ENCODE data around the gene METTL22. TPM values are rescaled to one million over a fixed set of nuclear protein-coding genes. Genes with fewer than 3 reads are reported as not detected.

METTL22 gene
- total and polyA plus RNA-seq, 7 experiments from 2014 or later: 16.6 to 59.4 (median 37.6) TPM

DNA sequence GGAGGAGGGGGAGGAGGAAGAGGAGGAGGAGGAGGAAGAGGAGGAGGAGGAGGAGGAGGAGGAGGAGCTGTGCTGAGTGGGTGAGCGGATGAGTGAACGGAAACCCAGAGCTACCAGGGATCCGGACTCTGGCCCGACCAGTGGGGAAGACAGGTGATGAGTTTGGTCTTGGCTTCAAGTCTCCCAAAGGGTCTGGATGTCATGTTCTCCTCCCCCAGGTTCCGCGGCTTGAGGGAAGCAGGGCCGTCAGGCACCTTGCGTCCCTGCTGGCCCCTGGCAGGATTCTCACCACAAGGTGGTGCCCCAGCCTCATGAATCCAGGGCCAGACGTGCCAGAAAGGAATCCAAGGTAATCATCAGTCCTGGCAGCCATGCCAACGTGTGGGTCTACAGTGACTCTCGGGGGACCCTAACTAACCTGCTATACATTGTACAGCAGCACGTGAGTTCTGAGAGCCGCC, 39.4 kb downstream of the METTL22 start:
- H3K27ac ChIP-seq (ENCODE audit: low read depth, low read length): no peak overlapping the region
- CTCF ChIA-PET: interaction anchor here (0.8 to 2.8 kb wide), 2 partner anchors 219 to 222 kb away, joined by 3 to 16 read pairs; no protein-coding TSS in a partner anchor
- H3K4me1 ChIP-seq (ENCODE audit: control insufficient read depth in 2 of 2, insufficient read depth in 2 of 2, low read length in 2 of 2): no peaks in the 10 kb centered on the region
- Mint-ChIP-seq H3K27ac (no peak overlapping the region), H3K27me3 (no peaks in the 10 kb centered on the region), H3K4me3 (no peak overlapping the region), H3K9me3 (no peaks in the 10 kb centered on the region), H3K4me1 (peaks cover 0 to 3% (median 0%) of the 10 kb centered on the region in 7 donors), H3K36me3 (peaks cover 0 to 23% (median 0%) of the 10 kb centered on the region in 5 donors)
- H3K27me3 ChIP-seq (ENCODE audit: control insufficient read depth in 2 of 2, insufficient read depth in 2 of 2, low read length in 2 of 2): no peaks in the 10 kb centered on the region
- POLR2A ChIA-PET: no interaction called here
- intact Hi-C loops (cut with micrococcal nuclease): loop anchor here (1.0 kb wide), 3 partner anchors 131 to 473 kb away; no protein-coding TSS in a partner anchor
- H3K9me3 ChIP-seq (ENCODE audit: control insufficient read depth in 2 of 3, low read length in 3 of 3): no peaks in the 10 kb centered on the region
- no peak overlapping the region for H3K4me3 ChIP-seq (ENCODE audit: low read length)
- H3K36me3 ChIP-seq (ENCODE audit: control insufficient read depth in 2 of 3, insufficient read depth in 3 of 3, low read length in 3 of 3): peaks cover 0 to 18% (median 0%) of the 10 kb centered on the region in 3 experiments
- ATAC-seq: peak; percentile 81
- DNase-seq: peak in 8 of 9 donors; percentile 11 to 71 (median 28)

DNA sequence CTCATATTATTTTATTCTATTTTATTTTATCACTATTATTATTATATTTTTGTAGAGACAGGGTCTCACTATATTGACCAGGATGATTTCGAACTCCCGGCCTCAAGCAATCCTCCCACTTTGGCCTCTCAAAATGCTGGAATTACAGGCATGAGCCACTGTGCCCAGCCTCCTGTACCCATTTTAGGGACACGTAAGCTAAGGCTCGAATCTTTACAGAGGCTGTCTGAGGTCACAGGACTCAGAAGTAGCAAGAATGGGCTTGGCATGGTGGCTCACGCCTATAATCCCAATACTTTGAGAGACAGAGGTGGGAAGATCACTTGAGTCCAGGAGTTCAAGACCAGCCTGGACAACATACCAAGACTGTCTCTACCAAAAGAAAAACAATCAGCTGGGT, 40.2 kb downstream of the METTL22 start:
- H3K4me1 ChIP-seq (ENCODE audit: control insufficient read depth in 2 of 2, insufficient read depth in 2 of 2, low read length in 2 of 2): no peaks in the 10 kb centered on the region
- H3K27ac Mint-ChIP-seq: no peak overlapping the region
- intact Hi-C loops (cut with micrococcal nuclease): loop anchor here (1.0 kb wide), 3 partner anchors 131 to 473 kb away; no protein-coding TSS in a partner anchor
- H3K4me3 ChIP-seq (ENCODE audit: low read length): no peak overlapping the region
- CTCF ChIA-PET: interaction anchor here (0.6 to 2.8 kb wide), 3 partner anchors 64 to 221 kb away, joined by 3 to 16 read pairs (median 3); no protein-coding TSS in a partner anchor
- H3K4me3 Mint-ChIP-seq: no peak overlapping the region
- peaks cover 0 to 25% (median 0%) of the 10 kb centered on the region in 3 experiments for H3K36me3 ChIP-seq (ENCODE audit: control insufficient read depth in 2 of 3, insufficient read depth in 3 of 3, low read length in 3 of 3)
- H3K27me3 ChIP-seq (ENCODE audit: control insufficient read depth in 2 of 2, insufficient read depth in 2 of 2, low read length in 2 of 2): no peaks in the 10 kb centered on the region
- ATAC-seq (no peak), DNase-seq (no peak)
- H3K27me3 Mint-ChIP-seq: no peaks in the 10 kb centered on the region
- H3K9me3 ChIP-seq (ENCODE audit: control insufficient read depth in 2 of 3, low read length in 3 of 3): no peaks in the 10 kb centered on the region
- H3K27ac ChIP-seq (ENCODE audit: low read depth, low read length): no peak overlapping the region
- POLR2A ChIA-PET: no interaction called here
- peaks cover 0 to 26% (median 6%) of the 10 kb centered on the region in 5 donors for H3K36me3 Mint-ChIP-seq
- no peaks in the 10 kb centered on the region for H3K9me3 Mint-ChIP-seq
- H3K4me1 Mint-ChIP-seq: peaks cover 0 to 3% (median 0%) of the 10 kb centered on the region in 7 donors

DNA sequence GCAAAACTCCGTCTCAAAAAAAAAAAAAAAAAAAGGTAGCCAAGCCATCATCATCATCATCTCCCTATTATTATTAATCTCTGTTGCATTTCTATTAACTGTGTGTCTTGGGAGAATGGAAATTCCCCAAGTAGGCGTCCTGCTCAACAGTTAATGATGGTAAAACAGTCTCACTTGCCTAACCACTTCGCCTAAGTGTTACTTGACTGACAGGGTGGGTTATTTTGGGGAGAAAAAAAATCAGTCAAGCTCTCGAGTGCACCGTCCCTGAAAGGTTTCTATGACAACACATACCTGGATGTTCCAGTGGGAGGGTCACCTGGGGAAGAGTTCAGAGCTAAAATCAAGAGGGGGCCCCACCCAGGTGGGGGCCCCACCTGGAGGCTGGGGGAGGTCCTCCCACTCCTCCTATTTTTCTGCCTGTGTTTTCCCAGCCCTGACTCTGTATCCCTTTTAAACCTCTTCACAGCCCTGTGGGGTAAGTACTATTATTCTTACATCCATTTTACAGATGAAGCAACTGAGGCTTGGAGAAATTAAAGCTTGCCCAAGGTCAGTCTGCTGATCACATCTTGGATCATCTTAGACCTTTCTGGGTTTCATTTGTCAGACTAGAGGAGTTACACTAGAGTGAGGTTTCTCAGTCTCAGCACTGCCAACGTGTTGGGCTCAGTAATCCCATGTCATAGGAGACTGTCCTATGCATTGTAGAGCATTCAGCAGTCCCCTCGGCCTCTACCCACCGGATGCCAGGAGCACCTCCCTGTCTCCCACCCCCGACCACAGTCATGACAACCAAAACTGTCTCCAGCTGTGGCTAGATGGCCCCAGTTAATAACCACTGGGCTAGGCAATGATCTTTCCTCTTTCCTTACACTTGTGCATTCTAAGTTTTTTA, 41.9 kb downstream of the METTL22 start:
- Mint-ChIP-seq H3K27me3 (no peaks in the 10 kb centered on the region), H3K4me1 (peaks cover 0 to 3% (median 0%) of the 10 kb centered on the region in 7 donors), H3K27ac (no peak overlapping the region), H3K9me3 (no peaks in the 10 kb centered on the region), H3K36me3 (peaks cover 6 to 36% (median 13%) of the 10 kb centered on the region in 5 donors), H3K4me3 (no peak overlapping the region)
- H3K27me3 ChIP-seq (ENCODE audit: control insufficient read depth in 2 of 2, insufficient read depth in 2 of 2, low read length in 2 of 2): no peaks in the 10 kb centered on the region
- CTCF ChIA-PET: interaction anchor here (0.6 to 2.8 kb wide), 3 partner anchors 216 to 345 kb away, joined by 3 to 16 read pairs (median 3); partner anchors contain the start of gene LITAFD
- no peaks in the 10 kb centered on the region for H3K9me3 ChIP-seq (ENCODE audit: control insufficient read depth in 2 of 3, low read length in 3 of 3)
- peaks cover 0 to 35% (median 4%) of the 10 kb centered on the region in 3 experiments for H3K36me3 ChIP-seq (ENCODE audit: control insufficient read depth in 2 of 3, insufficient read depth in 3 of 3, low read length in 3 of 3)
- intact Hi-C loops (cut with micrococcal nuclease): no loop called here
- POLR2A ChIA-PET: no interaction called here
- no peak for ATAC-seq
- H3K4me3 ChIP-seq (ENCODE audit: low read length): no peak overlapping the region
- DNase-seq: no peak
- H3K4me1 ChIP-seq (ENCODE audit: control insufficient read depth in 2 of 2, insufficient read depth in 2 of 2, low read length in 2 of 2): no peaks in the 10 kb centered on the region
- no peak overlapping the region for H3K27ac ChIP-seq (ENCODE audit: low read depth, low read length)

DNA sequence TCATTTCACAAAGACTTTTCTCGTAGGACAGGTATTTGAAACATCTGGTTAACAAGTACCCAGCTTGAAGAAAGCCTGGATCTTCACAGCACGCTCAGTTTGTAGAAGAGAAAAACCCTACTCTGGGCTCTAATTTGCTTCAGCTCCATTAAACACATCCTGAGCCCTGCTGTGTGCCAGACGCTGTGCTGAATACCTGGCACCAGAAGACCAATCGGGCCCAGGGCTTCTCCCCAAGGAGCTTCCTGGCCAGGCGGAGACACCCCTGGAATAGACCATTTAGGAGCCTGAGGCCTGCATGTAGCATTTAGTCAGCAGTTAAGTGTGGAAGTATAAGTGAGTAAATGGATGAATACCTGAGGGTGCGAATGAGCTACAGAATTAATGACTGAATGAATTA, 44.0 kb downstream of the METTL22 start:
- ChIA-PET POLR2A (no interaction called here), CTCF (interaction anchor here (1.3 kb wide), 1 partner anchor 343 kb away, joined by 3 read pairs; no protein-coding TSS in a partner anchor)
- H3K36me3 Mint-ChIP-seq: peaks cover 6 to 43% (median 10%) of the 10 kb centered on the region in 5 donors
- no peak overlapping the region for H3K27ac Mint-ChIP-seq
- Histone ChIP-seq H3K36me3 (ENCODE audit: control insufficient read depth in 2 of 3, insufficient read depth in 3 of 3, low read length in 3 of 3) (peaks cover 0 to 35% (median 4%) of the 10 kb centered on the region in 3 experiments), H3K27me3 (ENCODE audit: control insufficient read depth in 2 of 2, insufficient read depth in 2 of 2, low read length in 2 of 2) (no peaks in the 10 kb centered on the region), H3K27ac (ENCODE audit: low read depth, low read length) (no peak overlapping the region), H3K4me1 (ENCODE audit: control insufficient read depth in 2 of 2, insufficient read depth in 2 of 2, low read length in 2 of 2) (no peaks in the 10 kb centered on the region), H3K4me3 (ENCODE audit: low read length) (no peak overlapping the region), H3K9me3 (ENCODE audit: control insufficient read depth in 2 of 3, low read length in 3 of 3) (no peaks in the 10 kb centered on the region)
- no peak overlapping the region for H3K4me3 Mint-ChIP-seq
- intact Hi-C loops (cut with micrococcal nuclease): no loop called here
- DNase-seq: no peak
- H3K4me1 Mint-ChIP-seq: peaks cover 0 to 3% (median 0%) of the 10 kb centered on the region in 7 donors
- ATAC-seq: no peak
- H3K27me3 Mint-ChIP-seq: no peaks in the 10 kb centered on the region
- H3K9me3 Mint-ChIP-seq: no peaks in the 10 kb centered on the region

DNA sequence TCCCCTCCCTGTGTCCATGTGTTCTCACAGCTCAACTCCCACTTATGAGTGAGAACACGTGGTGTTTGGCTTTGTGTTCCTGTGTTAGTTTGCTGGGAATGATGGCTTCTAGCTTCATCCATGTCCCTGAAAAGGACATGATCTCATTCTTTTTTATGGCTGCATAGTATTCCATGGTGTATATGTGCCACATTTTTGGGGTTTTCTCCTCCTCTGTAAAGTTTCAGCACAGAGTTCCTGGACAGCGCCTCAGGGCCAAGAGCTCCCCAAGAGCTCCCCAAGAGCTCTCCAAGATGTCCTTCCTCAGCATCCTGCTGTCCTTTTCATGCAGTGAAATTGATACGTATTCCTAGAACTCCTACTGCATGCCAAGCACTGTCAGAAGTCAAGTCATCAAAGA, 46.0 kb downstream of the METTL22 start:
- Mint-ChIP-seq H3K4me1 (no peaks in the 10 kb centered on the region), H3K4me3 (no peak overlapping the region), H3K9me3 (no peaks in the 10 kb centered on the region), H3K27me3 (no peaks in the 10 kb centered on the region), H3K36me3 (peaks cover 6 to 39% (median 10%) of the 10 kb centered on the region in 5 donors), H3K27ac (no peak overlapping the region)
- no peaks in the 10 kb centered on the region for H3K9me3 ChIP-seq (ENCODE audit: control insufficient read depth in 2 of 3, low read length in 3 of 3)
- no peaks in the 10 kb centered on the region for H3K4me1 ChIP-seq (ENCODE audit: control insufficient read depth in 2 of 2, insufficient read depth in 2 of 2, low read length in 2 of 2)
- intact Hi-C loops (cut with micrococcal nuclease): no loop called here
- no peak for ATAC-seq
- CTCF ChIA-PET: no interaction called here
- DNase-seq: no peak
- no peaks in the 10 kb centered on the region for H3K27me3 ChIP-seq (ENCODE audit: control insufficient read depth in 2 of 2, insufficient read depth in 2 of 2, low read length in 2 of 2)
- peaks cover 0 to 35% (median 4%) of the 10 kb centered on the region in 3 experiments for H3K36me3 ChIP-seq (ENCODE audit: control insufficient read depth in 2 of 3, insufficient read depth in 3 of 3, low read length in 3 of 3)
- H3K27ac ChIP-seq (ENCODE audit: low read depth, low read length): no peak overlapping the region
- H3K4me3 ChIP-seq (ENCODE audit: low read length): no peak overlapping the region
- POLR2A ChIA-PET: no interaction called here

DNA sequence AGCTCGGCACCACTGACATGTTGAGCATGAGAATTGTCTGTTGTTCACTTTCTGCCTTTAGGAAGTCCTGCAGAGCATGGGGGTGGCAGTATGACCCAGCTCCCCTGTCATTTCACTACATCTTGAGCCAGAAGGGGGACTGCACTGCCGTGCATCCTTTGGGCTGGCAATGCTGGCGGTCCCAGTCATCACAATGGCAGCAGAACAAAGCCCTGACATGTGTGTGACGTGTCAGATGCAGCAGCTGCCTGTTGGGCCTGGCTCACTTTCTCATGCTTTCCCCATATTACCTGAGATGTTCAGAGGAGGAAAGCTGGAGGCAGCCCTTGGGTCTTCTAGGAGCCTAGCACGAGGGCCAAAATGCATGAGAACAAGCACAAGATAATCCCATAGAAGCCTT, 46.6 kb downstream of the METTL22 start:
- DNase-seq (no peak), ATAC-seq (no peak)
- ChIA-PET POLR2A (interaction anchor here (0.8 kb wide), 1 partner anchor 155 kb away, joined by 4 read pairs; no protein-coding TSS in a partner anchor), CTCF (no interaction called here)
- no peak overlapping the region for H3K4me3 Mint-ChIP-seq
- intact Hi-C loops (cut with micrococcal nuclease): no loop called here
- Histone ChIP-seq H3K36me3 (ENCODE audit: control insufficient read depth in 2 of 3, insufficient read depth in 3 of 3, low read length in 3 of 3) (peaks cover 0 to 35% (median 4%) of the 10 kb centered on the region in 3 experiments), H3K4me1 (ENCODE audit: control insufficient read depth in 2 of 2, insufficient read depth in 2 of 2, low read length in 2 of 2) (no peaks in the 10 kb centered on the region), H3K4me3 (ENCODE audit: low read length) (no peak overlapping the region), H3K9me3 (ENCODE audit: control insufficient read depth in 2 of 3, low read length in 3 of 3) (no peaks in the 10 kb centered on the region), H3K27me3 (ENCODE audit: control insufficient read depth in 2 of 2, insufficient read depth in 2 of 2, low read length in 2 of 2) (no peaks in the 10 kb centered on the region), H3K27ac (ENCODE audit: low read depth, low read length) (no peak overlapping the region)
- H3K4me1 Mint-ChIP-seq: no peaks in the 10 kb centered on the region
- no peak overlapping the region for H3K27ac Mint-ChIP-seq
- H3K9me3 Mint-ChIP-seq: no peaks in the 10 kb centered on the region
- H3K36me3 Mint-ChIP-seq: peaks cover 6 to 39% (median 10%) of the 10 kb centered on the region in 5 donors
- H3K27me3 Mint-ChIP-seq: no peaks in the 10 kb centered on the region

Data from naive thymus-derived CD4-positive, alpha-beta T cell (primary cell).